SH-SY5Y (cell line): ENCODE data around the gene DRC1.

ENCODE experiments used
- GATA2 ChIP-seq: IDR thresholded peaks from 2 replicates; pipeline ENCODE4 v1.6.1; 2011; ENCODE audit warnings: mild to moderate bottlenecking, low read depth, low read length
- GATA3 ChIP-seq: IDR thresholded peaks from 2 replicates; pipeline ENCODE4 v1.6.1; 2011; ENCODE audit warnings: low read depth, mild to moderate bottlenecking, low read length, moderate library complexity

GRCh38 chr2:26430826-26431225 lies 29.1 kb downstream of the DRC1 start:
- TF ChIP-seq GATA2 (no peak), GATA3 (no peak)
